OCI-LY3 (cell line): ENCODE data around the gene PDCL3.

ENCODE experiments used
- CTCF ChIP-seq: fragments of 200-600, 300-600 bp; sonication (generic); IDR thresholded peaks from 2 replicates; pipeline ENCODE4 v1.5.1; 2014; ENCODE audit warnings: antibody characterized with exemption, low read length, low read depth
- EZH2phosphoT487 ChIP-seq: fragments of 200-600 bp; shearing (Covaris generic); IDR thresholded peaks from 2 replicates; pipeline ENCODE4 v1.6.1; 2018; ENCODE audit warnings: antibody characterized with exemption, mixed run types, low read depth

- TF ChIP-seq CTCF (no peak), EZH2phosphoT487 (no peak)
Measured at GRCh38 chr2:100611079-100612029, 48.6 kb downstream of the PDCL3 start.
